ENCODE results near the gene FAM53B. TPM values are rescaled to one million over a fixed set of nuclear protein-coding genes. Genes with fewer than 3 reads are reported as not detected.

FAM53B gene
- total RNA-seq, 4 donors from 2014 or later, result 140 to 253 (median 192) TPM

DNA sequence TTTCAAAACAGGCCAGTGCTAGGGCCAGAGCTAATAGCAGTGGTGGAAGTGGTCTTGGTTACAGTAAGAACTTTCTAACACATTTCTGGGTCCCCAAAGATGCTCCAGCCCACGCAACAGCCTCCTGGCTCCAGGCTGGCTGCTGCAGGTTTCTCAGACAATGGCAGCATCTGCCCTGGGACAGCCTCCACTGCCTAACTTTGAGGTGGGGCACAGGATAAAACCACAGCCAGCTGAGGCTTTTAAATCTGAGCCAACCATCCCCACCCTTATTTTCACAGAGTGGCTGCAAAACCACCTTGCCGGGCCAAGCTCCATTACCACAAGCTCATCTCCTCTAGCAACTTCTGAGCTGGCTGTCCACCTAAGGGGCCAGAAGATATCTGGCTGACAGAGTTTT is 84.8 kb downstream of the FAM53B start:
- Histone ChIP-seq H3K4me1 (peaks cover 42 to 52% of the 10 kb centered on the region in 2 donors), H3K9me3 (no peaks in the 10 kb centered on the region), H3K36me3 (no peaks in the 10 kb centered on the region), H3K27me3 (no peaks in the 10 kb centered on the region), H3K4me3 (no peak overlapping the region), H3K27ac (peak overlapping the region; percentile 39 to 79 (median 68))
- no peak for TF ChIP-seq POLR2A (IDR thresholded peaks at IDR 0.05)
- TF ChIP-seq, protein P1, sequence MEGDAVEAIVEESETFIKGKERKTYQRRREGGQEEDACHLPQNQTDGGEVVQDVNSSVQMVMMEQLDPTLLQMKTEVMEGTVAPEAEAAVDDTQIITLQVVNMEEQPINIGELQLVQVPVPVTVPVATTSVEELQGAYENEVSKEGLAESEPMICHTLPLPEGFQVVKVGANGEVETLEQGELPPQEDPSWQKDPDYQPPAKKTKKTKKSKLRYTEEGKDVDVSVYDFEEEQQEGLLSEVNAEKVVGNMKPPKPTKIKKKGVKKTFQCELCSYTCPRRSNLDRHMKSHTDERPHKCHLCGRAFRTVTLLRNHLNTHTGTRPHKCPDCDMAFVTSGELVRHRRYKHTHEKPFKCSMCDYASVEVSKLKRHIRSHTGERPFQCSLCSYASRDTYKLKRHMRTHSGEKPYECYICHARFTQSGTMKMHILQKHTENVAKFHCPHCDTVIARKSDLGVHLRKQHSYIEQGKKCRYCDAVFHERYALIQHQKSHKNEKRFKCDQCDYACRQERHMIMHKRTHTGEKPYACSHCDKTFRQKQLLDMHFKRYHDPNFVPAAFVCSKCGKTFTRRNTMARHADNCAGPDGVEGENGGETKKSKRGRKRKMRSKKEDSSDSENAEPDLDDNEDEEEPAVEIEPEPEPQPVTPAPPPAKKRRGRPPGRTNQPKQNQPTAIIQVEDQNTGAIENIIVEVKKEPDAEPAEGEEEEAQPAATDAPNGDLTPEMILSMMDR (IDR thresholded peaks at IDR 0.05 in 4 of 5, conservative IDR thresholded peaks at IDR 0.05 in 1 of 5), result no peak
- ATAC-seq, result no peak
- in situ Hi-C loops (cut with MboI; ENCODE audit: low sequenced_read_pairs in 4 of 4), result no loop called here
- no peak for DNase-seq
- intact Hi-C loops (cut with DNase I; ENCODE audit: low total_unique reads), result no loop called here

DNA sequence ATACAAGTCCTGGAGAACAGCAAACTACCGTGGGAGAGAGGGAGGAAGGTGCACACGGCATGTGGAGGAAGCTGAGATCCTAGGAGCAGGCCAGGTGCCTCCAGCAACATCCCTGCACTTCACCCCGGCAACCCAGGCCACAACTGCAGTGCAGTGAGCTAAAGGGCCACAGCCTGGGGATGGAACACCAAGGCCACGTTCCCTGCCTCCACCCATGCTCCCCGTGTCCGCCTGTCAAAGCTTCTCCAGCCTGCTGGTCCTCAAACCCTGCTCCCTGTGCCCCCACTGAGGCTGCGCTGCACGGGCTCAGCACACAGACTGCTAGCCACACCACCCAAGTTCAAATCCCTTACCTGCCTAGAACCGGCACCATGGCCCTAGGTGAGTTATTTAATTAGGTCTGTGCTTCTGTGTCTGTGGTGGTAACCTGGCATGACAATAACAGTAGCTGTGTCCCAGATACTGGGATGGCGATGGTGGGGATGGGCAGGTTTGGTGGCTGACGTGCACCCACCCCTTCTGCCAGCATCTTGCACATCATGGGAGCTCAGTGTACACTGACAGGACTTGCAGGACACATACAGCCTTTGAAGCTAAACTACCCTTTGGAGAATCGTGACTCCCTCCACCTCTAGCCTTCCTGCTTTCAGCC is 85.5 kb downstream of the FAM53B start:
- Histone ChIP-seq H3K4me1 (peaks cover 36 to 58% of the 10 kb centered on the region in 2 donors), H3K9me3 (no peaks in the 10 kb centered on the region), H3K36me3 (no peaks in the 10 kb centered on the region), H3K27ac (peak overlapping the region; percentile 39 to 76 (median 53)), H3K27me3 (no peaks in the 10 kb centered on the region), H3K4me3 (no peak overlapping the region)
- TF ChIP-seq, protein P1 (IDR thresholded peaks at IDR 0.05 in 4 of 5, conservative IDR thresholded peaks at IDR 0.05 in 1 of 5), result no peak
- no peak for TF ChIP-seq POLR2A (IDR thresholded peaks at IDR 0.05)
- intact Hi-C loops (cut with DNase I; ENCODE audit: low total_unique reads) (no loop called here), in situ Hi-C loops (cut with MboI; ENCODE audit: low sequenced_read_pairs in 4 of 4) (no loop called here)
- no peak for ATAC-seq
- no peak for DNase-seq

DNA sequence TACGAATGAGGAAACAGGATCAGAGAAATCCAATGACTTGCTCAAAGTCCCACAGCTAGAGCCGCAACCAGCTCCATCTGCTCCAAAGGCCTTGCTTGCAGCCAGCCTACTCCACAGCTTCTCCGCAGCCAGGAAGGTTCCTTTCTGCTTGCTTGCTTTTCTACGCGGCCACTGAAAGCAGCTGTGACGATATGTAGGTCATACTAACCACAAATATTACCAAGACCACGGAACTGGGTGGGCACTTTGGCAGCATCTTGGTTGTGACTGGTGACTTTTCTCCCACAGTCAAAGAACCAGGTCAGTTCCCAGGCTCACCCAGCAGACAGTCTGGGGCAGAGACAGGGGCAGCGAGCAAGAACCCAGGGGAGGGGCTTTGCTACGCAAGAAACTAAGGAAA is 86.4 kb downstream of the FAM53B start:
- in situ Hi-C loops (cut with MboI; ENCODE audit: low sequenced_read_pairs in 4 of 4), result no loop called here
- DNase-seq, result no peak
- Histone ChIP-seq H3K27ac (peak overlapping the region; percentile 39 to 76 (median 53)), H3K36me3 (no peaks in the 10 kb centered on the region), H3K9me3 (no peaks in the 10 kb centered on the region), H3K27me3 (no peaks in the 10 kb centered on the region), H3K4me3 (no peak overlapping the region), H3K4me1 (peaks cover 42 to 68% of the 10 kb centered on the region in 2 donors)
- peak in 1 of 2 donors; percentile 35 for ATAC-seq
- TF ChIP-seq, protein P1 (IDR thresholded peaks at IDR 0.05 in 4 of 5, conservative IDR thresholded peaks at IDR 0.05 in 1 of 5), result no peak
- no peak for TF ChIP-seq POLR2A (IDR thresholded peaks at IDR 0.05)
- intact Hi-C loops (cut with DNase I; ENCODE audit: low total_unique reads), result no loop called here

DNA sequence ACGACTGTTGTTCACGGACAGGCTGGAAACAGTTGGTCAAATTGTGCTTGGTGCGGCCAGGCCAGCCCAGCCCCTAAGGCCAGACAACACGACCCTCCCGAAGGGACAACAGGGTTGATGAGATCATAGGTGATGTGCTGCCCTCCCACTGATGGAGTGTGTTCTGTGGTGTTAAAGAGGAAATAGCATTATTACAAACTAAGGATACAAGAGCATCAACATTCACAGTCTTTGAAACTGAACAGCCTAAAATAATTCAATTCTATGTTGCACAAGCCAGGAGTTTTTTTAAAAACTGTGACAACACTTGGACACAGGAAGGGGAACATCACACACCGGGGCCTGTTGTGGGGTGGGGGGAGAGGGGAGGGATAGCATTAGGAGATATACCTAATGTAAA is 87.6 kb downstream of the FAM53B start:
- H3K9me3 ChIP-seq, result no peaks in the 10 kb centered on the region
- H3K4me1 ChIP-seq, result peaks cover 44 to 71% of the 10 kb centered on the region in 2 donors
- intact Hi-C loops (cut with DNase I; ENCODE audit: low total_unique reads), result loop anchor here (1.0 kb wide), 1 partner anchor 12 kb away; no protein-coding TSS in a partner anchor
- H3K27ac ChIP-seq, result no peak overlapping the region
- TF ChIP-seq, protein P1 (IDR thresholded peaks at IDR 0.05 in 4 of 5, conservative IDR thresholded peaks at IDR 0.05 in 1 of 5), result no peak
- TF ChIP-seq POLR2A (IDR thresholded peaks at IDR 0.05), result no peak
- DNase-seq, result no peak
- H3K27me3 ChIP-seq, result no peaks in the 10 kb centered on the region
- ATAC-seq, result no peak
- H3K4me3 ChIP-seq, result no peak overlapping the region
- no peaks in the 10 kb centered on the region for H3K36me3 ChIP-seq
- in situ Hi-C loops (cut with MboI; ENCODE audit: low sequenced_read_pairs in 4 of 4), result no loop called here

Data from gastrocnemius medialis (tissue), 4 donors.